ENCODE results near the gene ABHD17A. TPM values are rescaled to one million over a fixed set of nuclear protein-coding genes. Genes with fewer than 3 reads are reported as not detected.

The ABHD17A gene
- total RNA-seq, 1 experiment from 2014 or later, result 47.7 TPM

DNA sequence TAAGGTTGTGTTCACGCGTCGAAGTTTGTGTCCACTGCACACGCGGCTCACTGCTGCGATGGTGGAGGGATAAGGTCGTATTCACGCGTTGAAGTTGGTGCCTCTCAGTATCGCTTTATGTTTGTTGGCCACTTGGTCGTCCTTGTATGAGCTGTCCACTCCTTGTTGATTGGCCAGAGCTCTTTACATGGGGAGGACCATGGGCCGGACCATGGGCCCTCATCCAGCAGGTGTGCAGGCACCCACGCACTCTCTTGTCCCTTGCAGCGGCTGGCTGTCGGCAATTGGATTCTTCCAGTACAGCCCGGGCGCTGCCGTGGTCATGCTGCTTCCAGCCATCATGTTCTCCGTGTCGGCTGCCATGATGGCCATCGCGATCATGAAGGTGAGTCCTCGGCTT lies 37.5 kb upstream of the ABHD17A start:
- POLR2A ChIA-PET, result no interaction called here
- H3K4me1 Mint-ChIP-seq (ENCODE audit: low read depth, unreplicated experiment), result no peaks in the 10 kb centered on the region
- H3K27me3 Mint-ChIP-seq (ENCODE audit: insufficient read depth, unreplicated experiment), result no peaks in the 10 kb centered on the region
- H3K27ac Mint-ChIP-seq (ENCODE audit: unreplicated experiment), result no peak overlapping the region
- no peaks in the 10 kb centered on the region for H3K27me3 ChIP-seq (replicated peaks; ENCODE audit: control insufficient read depth, insufficient read depth, low read length)
- CTCF ChIA-PET, result no interaction called here
- H3K9me3 ChIP-seq, result no peaks in the 10 kb centered on the region
- H3K4me3 Mint-ChIP-seq (ENCODE audit: unreplicated experiment), result no peak overlapping the region
- no peaks in the 10 kb centered on the region for H3K4me1 ChIP-seq
- peaks cover 46% of the 10 kb centered on the region for H3K36me3 Mint-ChIP-seq (ENCODE audit: insufficient read depth, unreplicated experiment)
- H3K9me3 Mint-ChIP-seq (ENCODE audit: unreplicated experiment), result no peaks in the 10 kb centered on the region
- no peak overlapping the region for H3K4me3 ChIP-seq (ENCODE audit: low read depth, low read length)
- H3K36me3 ChIP-seq (ENCODE audit: control insufficient read depth, insufficient read depth, low read length), result peaks cover 2% of the 10 kb centered on the region
- no peak for DNase-seq
- TF ChIP-seq CTCF (IDR thresholded peaks at IDR 0.05; ENCODE audit: insufficient read depth in 1 of 2, low read depth in 1 of 2, low read length in 1 of 2, severe bottlenecking in 1 of 2, unreplicated experiment in 1 of 2), result no peak
- intact Hi-C loops (cut with micrococcal nuclease; ENCODE audit: unreplicated experiment), result no loop called here
- no TSS peak for BruUV-seq (replicated peaks)

DNA sequence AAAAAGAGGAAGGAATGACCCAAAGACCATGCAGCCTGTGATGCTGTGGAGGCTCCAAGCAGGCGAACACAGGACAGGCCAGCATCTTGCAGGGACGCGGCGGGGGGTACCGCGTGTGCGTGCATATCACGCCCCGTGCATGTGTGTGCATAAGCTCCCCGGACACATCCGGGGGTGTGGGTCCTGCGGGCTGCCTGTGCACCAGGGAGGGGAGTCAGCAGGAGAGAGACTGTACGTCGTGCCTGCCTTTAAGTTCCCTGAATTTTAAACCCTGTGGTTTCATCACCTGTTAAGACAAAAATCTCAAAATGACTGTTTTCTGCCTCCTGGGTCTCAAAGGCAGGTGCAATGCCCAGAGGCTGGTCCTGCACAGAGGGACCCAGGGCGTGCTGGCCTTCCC lies 36.5 kb upstream of the ABHD17A start:
- Mint-ChIP-seq H3K4me1 (ENCODE audit: low read depth, unreplicated experiment) (no peaks in the 10 kb centered on the region), H3K27me3 (ENCODE audit: insufficient read depth, unreplicated experiment) (no peaks in the 10 kb centered on the region), H3K9me3 (ENCODE audit: unreplicated experiment) (no peaks in the 10 kb centered on the region), H3K27ac (ENCODE audit: unreplicated experiment) (no peak overlapping the region), H3K4me3 (ENCODE audit: unreplicated experiment) (no peak overlapping the region), H3K36me3 (ENCODE audit: insufficient read depth, unreplicated experiment) (peaks cover 46% of the 10 kb centered on the region)
- no peaks in the 10 kb centered on the region for H3K27me3 ChIP-seq (replicated peaks; ENCODE audit: control insufficient read depth, insufficient read depth, low read length)
- H3K4me3 ChIP-seq (ENCODE audit: low read depth, low read length), result no peak overlapping the region
- ChIA-PET POLR2A (no interaction called here), CTCF (no interaction called here)
- no peak for DNase-seq
- no peak for TF ChIP-seq CTCF (IDR thresholded peaks at IDR 0.05; ENCODE audit: insufficient read depth in 1 of 2, low read depth in 1 of 2, low read length in 1 of 2, severe bottlenecking in 1 of 2, unreplicated experiment in 1 of 2)
- H3K4me1 ChIP-seq, result no peaks in the 10 kb centered on the region
- BruUV-seq (replicated peaks), result no TSS peak
- H3K36me3 ChIP-seq (ENCODE audit: control insufficient read depth, insufficient read depth, low read length), result peaks cover 2% of the 10 kb centered on the region
- H3K9me3 ChIP-seq, result no peaks in the 10 kb centered on the region
- intact Hi-C loops (cut with micrococcal nuclease; ENCODE audit: unreplicated experiment), result no loop called here

GRCh38 chr19:1921326-1921725 lies 36.0 kb upstream of the ABHD17A start:
- Mint-ChIP-seq H3K4me1 (ENCODE audit: low read depth, unreplicated experiment) (no peaks in the 10 kb centered on the region), H3K36me3 (ENCODE audit: insufficient read depth, unreplicated experiment) (peaks cover 46% of the 10 kb centered on the region), H3K27me3 (ENCODE audit: insufficient read depth, unreplicated experiment) (no peaks in the 10 kb centered on the region), H3K4me3 (ENCODE audit: unreplicated experiment) (no peak overlapping the region), H3K27ac (ENCODE audit: unreplicated experiment) (no peak overlapping the region), H3K9me3 (ENCODE audit: unreplicated experiment) (no peaks in the 10 kb centered on the region)
- no TSS peak for BruUV-seq (replicated peaks)
- intact Hi-C loops (cut with micrococcal nuclease; ENCODE audit: unreplicated experiment), result no loop called here
- peaks cover 3% of the 10 kb centered on the region for H3K36me3 ChIP-seq (ENCODE audit: control insufficient read depth, insufficient read depth, low read length)
- H3K9me3 ChIP-seq, result no peaks in the 10 kb centered on the region
- no peak for TF ChIP-seq CTCF (IDR thresholded peaks at IDR 0.05; ENCODE audit: insufficient read depth in 1 of 2, low read depth in 1 of 2, low read length in 1 of 2, severe bottlenecking in 1 of 2, unreplicated experiment in 1 of 2)
- ChIA-PET POLR2A (no interaction called here), CTCF (no interaction called here)
- no peak overlapping the region for H3K4me3 ChIP-seq (ENCODE audit: low read depth, low read length)
- no peak for DNase-seq
- no peaks in the 10 kb centered on the region for H3K27me3 ChIP-seq (replicated peaks; ENCODE audit: control insufficient read depth, insufficient read depth, low read length)
- H3K4me1 ChIP-seq, result no peaks in the 10 kb centered on the region

All from Caco-2 (cell line).